Activated effector memory CD4-positive, alpha-beta T cell treated with Interleukin-2 at 50 U/mL for 16 hours (primary cell): ENCODE results near the gene XPO6.

Experiments
- DNase-seq: peaks from one replicate; pipeline ENCODE4 v3.0.0-alpha.2; 2020

The XPO6 gene

DNA sequence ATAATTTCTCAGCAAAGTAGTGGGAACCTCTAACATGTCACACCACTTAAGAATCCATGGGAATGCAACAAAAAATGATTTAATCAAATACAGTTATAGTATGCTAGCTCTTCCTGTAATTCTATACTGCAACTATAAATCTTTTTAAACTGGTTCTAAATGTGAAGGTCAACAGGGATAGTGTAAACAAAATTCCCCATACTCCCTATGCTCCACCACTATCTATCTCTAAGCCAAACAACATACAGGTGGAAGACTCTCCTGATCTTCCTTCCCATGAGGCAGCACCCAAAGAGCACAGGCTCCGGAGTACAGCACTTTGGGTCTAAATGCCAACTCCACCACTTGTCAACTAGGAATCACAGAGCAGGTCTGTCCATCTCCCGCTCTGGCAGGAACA lies 4.4 kb downstream of the XPO6 start:
- DNase-seq: no peak

- no peak for DNase-seq
Measured at GRCh38 chr16:28205974-28206373, 5.8 kb downstream of the XPO6 start.

GRCh38 chr16:28205117-28205899 lies 6.5 kb downstream of the XPO6 start:
- no peak for DNase-seq

DNA sequence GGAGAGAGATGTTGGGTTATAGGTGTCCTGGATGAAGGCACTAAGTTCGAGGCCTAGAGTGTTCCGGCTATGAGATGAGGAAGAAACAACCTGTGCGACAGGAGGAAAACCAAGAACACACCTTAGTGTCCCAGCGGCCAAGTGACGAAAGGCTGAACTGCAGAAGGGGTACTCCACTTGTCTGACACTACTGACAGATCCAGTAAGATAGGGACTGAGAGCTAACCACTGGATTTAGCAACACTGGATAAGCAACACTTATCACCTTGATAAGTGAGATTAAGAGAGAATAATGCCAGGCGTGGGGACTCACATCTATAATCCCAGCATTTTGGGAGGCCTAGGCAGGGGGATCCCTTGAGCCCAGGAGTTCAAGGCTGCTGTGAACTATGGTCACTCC lies 7.1 kb downstream of the XPO6 start:
- DNase-seq: no peak

DNA sequence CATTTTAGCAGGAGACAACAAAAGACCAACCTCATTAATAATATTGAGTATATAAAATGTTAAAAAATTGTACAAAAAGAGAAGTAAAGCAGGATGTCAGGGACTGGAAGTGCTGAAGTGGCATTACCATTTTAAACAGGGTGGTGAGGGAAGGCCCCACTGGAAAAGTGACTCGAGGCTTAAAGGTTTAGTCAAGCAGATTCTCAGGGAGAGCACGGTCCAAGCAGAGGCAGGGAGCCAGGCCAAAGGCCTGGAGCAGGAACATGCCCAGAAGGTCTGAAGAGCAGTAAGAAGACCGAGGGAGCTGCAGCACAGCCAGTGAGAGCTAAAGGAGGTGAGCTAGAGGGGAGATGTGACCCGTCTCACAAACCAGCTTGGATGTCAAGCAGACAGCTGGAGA lies 7.6 kb downstream of the XPO6 start:
- DNase-seq: no peak

GRCh38 chr16:28202147-28202746 lies 9.5 kb downstream of the XPO6 start:
- no peak for DNase-seq

- DNase-seq: no peak
Measured at GRCh38 chr16:28200661-28201060, 11.1 kb downstream of the XPO6 start.

DNA sequence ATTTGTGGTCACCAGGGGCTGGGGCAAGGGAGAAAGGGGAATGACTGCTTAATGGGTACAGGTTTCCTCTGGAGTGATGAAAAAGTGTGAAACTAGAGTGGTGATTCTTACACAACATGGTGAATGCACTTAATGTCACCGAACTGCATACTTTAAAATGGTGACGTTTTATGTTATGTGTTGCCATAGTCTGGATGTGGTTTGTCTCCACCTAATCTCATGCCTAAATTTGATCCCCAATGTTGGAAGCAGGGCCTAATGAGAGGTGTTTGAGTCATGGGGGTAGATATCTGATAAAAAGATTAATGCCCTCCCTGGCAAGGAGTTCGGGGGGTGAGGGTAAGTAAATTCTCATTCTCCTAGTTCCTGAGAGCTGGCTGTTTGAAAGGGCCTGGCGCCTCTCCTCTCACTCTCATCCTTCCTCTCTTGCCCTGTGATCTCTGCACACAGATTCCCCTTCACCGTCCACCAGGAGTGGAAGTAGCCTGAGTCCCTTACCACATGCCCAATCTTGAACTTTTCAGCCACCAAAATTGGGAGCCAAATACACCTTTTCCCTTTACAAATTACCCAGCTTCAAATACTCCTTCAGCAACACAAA lies 15.3 kb downstream of the XPO6 start:
- no peak for DNase-seq

- DNase-seq: no peak
Measured at GRCh38 chr16:28195859-28196258, 15.9 kb downstream of the XPO6 start.

DNA sequence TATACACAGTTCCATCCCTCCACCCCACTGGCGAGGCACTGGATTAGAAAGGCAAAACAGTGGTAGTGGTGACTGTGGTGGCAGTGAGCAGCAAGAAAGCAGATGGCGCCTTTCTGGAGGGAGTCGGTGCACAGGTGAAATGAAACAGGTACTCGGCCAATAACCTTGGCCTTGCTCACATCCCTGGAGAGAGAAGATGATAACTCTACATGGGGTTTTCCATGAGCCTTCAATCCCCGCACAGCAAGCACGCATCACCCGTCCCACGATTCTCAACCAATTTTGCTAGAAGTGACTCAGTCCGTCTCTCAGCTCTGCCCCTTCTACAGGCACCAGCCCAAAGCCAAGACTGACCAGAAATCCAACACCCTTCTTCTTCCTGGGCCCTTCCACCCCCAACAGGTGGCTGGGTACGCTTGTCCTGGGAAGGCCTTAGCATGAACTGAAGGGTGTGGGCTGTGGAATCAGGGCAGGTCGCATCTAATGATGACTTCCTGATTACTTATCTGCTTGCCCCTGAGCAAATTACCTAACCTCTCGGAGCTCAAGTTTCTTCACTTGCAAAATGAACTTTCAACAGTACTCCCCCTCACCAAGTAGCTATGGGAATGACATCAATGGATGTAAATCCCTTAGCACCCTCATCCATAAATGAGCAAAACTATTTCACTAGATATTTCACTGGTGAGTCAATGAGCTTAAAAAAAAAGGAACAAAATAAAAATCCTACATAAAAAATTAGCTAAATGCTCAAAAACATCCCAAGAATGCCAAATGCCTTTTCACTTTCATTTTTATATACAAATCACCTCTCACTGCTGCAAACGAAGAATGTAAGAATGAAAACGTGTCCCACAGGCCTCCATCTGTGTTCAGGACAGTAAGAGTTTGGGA lies 18.0 kb downstream of the XPO6 start:
- DNase-seq: peak; percentile 20

DNA sequence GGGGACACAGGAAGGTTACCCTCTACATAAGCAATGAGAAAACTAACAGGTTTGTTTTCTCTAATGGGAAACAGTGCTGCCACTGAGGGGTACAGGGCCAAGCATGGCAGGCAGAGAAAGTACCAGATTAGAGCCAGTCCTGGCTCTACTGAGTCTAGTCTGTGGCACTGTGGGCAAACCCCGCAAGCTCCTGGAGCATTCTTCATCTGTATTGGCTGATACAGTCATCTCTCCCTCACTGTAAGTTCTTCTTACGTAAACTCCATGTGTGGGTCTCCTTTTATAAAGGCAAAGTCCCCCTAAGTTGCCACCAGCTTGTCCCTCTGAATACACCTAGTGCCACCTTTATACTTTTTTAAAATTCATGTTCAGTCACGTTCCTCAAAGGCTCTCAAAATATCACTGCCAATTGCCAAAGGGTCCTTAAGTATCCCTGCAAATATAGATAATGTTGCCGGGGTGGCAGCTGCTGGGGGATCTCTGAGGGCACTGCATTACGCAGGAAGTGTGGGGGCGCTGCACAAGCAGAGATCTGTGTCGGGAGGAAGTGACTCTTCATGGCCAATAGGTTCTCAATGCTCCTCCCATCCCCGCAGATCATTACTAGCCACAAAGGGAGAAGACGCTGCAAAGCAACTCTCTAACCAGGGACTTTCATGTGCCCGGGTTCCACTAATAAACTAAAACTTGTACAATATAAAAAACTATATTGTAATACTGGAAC lies 18.8 kb downstream of the XPO6 start:
- peak; percentile 64 for DNase-seq

DNA sequence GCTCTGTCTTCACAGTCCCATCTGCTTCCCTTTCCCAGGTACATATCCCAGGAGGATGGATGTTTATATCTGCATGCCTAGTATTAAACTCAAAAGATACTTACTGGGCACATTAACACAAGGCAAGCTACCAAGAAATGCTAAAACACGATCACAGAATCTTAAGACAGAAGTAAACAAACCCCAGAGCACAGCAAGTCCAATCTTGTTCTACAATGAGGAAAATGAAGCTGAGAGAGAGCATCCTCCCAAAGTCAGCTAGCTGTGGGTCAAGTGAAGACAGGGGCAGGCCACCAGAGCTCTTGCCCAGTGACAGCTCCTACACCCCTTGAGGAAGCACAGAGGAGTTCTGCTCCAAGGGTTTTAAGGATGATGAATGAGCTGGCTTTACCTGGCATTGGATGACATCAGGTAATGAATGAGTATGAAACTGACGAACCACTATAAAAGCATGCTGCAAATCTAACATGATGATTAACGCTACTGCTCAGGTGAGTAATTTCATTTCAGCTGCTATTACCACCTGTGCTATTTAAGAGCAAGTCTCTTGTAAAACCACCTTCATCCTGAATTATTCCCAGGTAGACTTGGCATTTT lies 20.3 kb downstream of the XPO6 start:
- no peak for DNase-seq

- DNase-seq: no peak
Measured at GRCh38 chr16:28189245-28189644, 22.5 kb downstream of the XPO6 start.

DNA sequence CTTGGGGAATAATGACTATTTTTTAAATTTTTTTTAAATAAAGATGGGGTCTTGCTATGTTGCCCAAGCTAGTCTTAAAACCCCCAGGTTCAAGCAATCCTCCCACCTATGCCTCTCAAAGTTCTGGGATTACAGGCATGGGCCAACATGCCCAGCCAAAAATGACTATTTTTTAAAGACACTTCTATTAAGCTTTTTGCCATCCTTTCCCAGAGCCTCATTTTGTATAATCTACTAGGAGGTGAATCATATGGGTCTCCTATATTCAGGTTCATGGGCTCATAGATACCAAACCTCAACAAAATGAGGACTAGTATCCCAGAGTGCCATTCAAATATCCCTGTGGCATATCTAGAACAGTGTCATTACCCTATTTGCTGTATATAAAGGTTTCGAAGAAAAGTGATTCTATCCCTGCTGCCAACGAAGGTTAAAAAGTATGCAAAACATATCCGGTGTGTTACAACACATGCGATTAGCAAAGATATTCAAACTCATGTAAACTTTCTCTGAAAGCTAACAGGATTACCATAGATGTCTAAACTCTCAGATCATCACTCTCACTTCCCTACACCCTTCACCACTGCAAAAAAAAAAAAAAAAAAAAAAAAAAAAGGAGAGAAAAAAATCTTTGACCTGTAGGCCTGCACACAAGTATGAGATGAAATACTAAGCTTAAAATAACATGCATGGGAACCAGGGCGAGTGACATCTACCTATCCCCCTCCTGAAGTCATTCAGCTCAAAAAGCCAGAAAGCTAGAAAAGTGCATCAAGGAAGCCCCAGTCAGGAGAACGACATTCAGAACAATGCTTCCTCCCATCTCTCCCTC lies 23.5 kb downstream of the XPO6 start:
- no peak for DNase-seq

DNA sequence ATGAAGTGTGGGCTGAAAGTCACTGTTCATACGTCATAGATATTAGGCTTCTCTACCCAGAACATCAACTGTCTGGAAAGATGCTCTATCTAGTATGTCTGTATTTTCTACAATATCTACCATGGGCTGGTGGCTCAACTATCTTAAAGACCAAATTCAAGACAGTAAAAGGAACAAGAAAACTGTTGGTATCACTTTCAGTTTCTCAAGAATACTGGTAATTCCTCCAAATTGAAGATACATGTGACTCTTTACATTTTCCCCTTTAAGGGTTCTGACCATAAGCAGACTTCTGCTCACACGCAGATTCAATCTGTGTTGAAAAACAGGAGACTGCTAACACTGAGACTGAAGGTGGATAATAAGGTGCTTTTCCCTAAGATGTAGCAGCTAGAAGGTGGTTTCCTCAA lies 24.2 kb downstream of the XPO6 start:
- no peak for DNase-seq

- DNase-seq: no peak
Measured at GRCh38 chr16:28186752-28187151, 25.0 kb downstream of the XPO6 start.

- no peak for DNase-seq
Measured at GRCh38 chr16:28185696-28186095, 26.1 kb downstream of the XPO6 start.

DNA sequence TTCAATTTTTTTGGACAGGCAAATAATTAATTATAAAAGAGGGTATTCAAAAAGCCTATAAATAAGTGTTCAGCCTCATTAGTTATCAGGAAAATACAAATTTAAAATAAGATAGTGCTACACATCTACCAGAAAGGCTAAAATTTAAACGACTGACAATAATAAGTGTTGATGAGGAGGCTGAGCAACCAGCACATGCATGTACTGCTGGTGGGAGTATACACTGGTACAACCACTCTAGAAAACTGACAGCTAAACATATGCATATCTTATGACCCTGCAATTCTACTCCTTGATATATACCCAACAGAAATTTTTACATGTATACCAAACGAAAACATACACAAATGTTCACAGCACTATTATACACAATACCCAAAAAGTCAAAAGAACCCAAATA lies 27.1 kb downstream of the XPO6 start:
- DNase-seq: no peak

- DNase-seq: no peak
Measured at GRCh38 chr16:28183930-28184329, 27.8 kb downstream of the XPO6 start.

DNA sequence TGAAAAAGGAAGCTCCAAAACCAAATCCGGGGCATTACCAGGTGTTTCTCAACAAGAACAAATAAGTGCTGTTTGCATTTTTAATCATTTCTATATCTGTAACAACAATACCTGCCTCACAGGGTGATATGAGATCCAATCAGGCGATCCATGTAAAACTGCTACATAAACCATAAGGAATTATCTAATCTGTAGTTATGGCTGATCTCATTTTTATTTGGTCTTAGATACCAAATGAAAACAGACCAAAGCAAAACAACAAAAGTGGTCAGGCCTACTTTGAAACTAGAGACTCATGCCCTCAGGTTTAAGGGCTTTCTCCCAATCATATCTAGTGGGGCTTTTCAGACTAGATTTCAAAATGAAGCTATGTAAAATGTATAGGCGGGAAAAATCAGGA lies 28.3 kb downstream of the XPO6 start:
- no peak for DNase-seq

DNA sequence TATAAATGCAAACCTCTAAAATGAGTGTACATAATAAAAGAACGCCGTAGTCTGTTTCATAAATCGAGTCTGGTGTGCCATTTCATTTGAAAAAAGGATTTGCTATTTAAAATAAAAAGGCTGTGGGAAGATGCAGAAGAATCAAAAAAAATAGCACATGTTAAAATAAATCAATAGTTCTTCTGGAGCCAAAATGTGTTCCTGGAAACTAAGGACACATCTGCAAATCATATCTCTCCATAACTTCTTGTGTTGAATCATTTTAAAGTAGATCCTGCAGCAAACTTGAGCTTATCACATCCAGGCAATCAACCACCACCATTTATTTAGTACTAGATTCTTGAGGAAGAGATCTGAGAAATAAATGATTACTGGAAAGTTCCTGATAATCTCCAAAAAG lies 29.0 kb downstream of the XPO6 start:
- DNase-seq: no peak
